ENCODE data around the gene RAC2.

The RAC2 gene

GRCh38 chr22:37249986-37250385, 5.9 kb upstream of the RAC2 start:
- DNase-seq (ENCODE audit: low read depth in 2 of 2): no peak
- TF ChIP-seq CTCF (IDR thresholded peaks at IDR 0.05; ENCODE audit: low read depth, low read length): no peak
- no peak overlapping the region for H3K4me3 ChIP-seq (replicated peaks in 1 of 2; ENCODE audit: low read depth in 2 of 2, low read length in 2 of 2)

DNA sequence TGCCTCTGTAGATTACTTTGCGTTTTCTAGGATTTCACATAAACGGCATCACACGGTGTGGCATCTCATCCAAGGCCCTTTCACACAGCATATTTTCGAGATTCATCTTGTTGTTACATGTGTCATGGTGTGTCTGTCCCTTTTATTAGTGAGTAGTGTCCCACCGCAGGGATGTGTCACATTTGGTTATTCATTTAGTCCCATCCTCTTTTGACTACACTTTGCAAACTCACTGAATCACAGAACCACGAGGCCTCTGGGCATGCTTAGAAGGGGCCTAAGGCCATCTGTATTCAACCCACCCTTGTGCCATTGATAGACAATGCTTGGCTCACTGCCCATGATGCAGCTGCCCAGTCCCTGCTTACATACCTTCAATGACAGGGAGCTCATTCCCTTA, 4.2 kb upstream of the RAC2 start:
- TF ChIP-seq CTCF (IDR thresholded peaks at IDR 0.05; ENCODE audit: low read depth, low read length): no peak
- no peak overlapping the region for H3K4me3 ChIP-seq (replicated peaks in 1 of 2; ENCODE audit: low read depth in 2 of 2, low read length in 2 of 2)
- DNase-seq (ENCODE audit: low read depth in 2 of 2): no peak

DNA sequence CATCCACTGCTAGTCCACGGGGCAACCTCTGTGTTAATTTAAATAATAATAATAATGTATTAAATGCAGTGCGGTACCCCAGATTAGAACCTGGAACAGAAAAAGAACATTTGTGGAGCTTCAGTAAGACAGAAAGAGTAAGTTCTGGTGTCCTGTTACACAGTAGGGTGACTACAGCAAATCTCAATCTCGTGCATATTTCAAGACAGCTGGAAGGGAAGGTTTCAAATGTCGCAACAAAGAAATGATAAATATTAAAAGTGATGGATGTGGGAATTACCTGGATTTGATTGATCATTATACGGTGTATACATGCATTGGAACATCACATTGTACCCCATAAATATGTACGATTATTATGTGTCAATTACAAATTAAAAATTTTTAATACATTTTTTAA, 1.7 kb upstream of the RAC2 start:
- no peak for TF ChIP-seq CTCF (IDR thresholded peaks at IDR 0.05; ENCODE audit: low read depth, low read length)
- no peak overlapping the region for H3K4me3 ChIP-seq (replicated peaks in 1 of 2; ENCODE audit: low read depth in 2 of 2, low read length in 2 of 2)
- DNase-seq (ENCODE audit: low read depth in 2 of 2): no peak

DNA sequence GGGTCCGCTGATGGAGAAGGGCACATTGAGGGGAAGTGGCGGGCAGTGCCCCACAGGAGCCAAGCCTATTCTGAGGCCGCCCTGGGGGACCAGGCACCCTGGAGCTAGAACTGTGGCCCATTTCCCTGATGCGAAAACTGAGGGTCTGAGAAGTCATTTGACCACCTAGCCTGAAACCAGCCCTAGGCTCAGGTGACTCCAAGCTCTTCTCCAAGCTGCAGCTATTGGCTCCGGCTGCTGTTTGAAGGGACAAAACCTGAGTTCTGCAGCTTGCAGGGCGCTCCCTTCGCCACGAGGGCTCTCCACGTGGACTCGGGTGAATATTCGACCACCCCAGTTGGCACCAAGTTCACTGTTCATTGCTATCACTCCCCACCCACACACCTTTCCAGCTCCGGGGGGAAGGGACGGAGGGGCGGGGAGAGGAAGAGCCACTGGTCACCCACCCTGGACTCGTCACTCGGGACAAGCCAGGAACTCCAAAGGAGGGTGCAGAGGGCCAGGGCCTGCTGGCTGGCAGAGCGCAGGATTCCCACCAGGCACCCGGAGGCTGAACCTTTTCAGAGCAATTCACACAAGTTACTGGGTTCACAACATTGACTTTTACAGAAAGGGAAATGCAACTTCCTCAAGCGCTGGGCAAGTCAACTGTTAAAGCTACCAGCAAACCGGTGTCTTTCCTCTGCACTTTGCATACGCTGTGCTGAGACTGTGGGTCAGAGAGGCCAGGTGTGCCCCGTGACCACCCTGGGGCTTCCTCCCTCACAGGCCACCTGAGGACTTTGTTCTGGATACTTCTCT, 1.1 kb upstream of the RAC2 start:
- no peak for TF ChIP-seq CTCF (IDR thresholded peaks at IDR 0.05; ENCODE audit: low read depth, low read length)
- H3K4me3 ChIP-seq (replicated peaks in 1 of 2; ENCODE audit: low read depth in 2 of 2, low read length in 2 of 2): no peak overlapping the region

GRCh38 chr22:37243402-37244113, 511 bp downstream of the RAC2 start:
- peak overlapping the region; percentile 58 to 71 for H3K4me3 ChIP-seq (replicated peaks in 1 of 2; ENCODE audit: low read depth in 2 of 2, low read length in 2 of 2)
- DNase-seq (ENCODE audit: low read depth in 2 of 2): no peak
- no peak for TF ChIP-seq CTCF (IDR thresholded peaks at IDR 0.05; ENCODE audit: low read depth, low read length)

More for the DNA sequence above, 1.1 kb upstream of the RAC2 start:
- DNase-seq (ENCODE audit: low read depth in 2 of 2): no peak

DNA sequence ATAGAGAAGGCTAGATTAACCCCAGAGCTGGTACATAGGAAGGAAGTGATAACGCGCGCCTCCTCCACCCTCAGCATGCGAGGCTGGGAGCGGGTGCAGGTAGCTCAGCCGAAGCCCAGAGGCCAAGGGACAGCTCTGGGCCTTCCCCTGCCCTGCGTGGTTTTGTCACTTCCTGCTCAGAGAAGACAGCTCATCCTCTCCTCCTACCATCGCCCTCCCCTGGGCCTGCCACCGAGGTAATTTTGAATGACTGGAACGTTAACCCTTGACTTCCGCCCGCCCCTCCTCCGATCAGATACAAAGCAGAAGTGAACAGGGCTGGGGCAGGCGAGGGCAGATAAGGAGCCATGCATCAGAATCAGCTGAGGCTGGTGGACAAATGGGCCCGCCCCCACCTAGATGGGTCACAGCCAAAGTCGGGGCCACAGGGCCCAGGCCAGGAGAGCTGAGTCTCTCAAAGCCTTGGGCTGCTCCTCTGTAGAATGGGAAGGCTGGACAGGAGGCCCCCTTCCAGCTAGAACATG, 1.6 kb downstream of the RAC2 start:
- H3K4me3 ChIP-seq (replicated peaks in 1 of 2; ENCODE audit: low read depth in 2 of 2, low read length in 2 of 2): peak overlapping the region; percentile 5 to 71
- TF ChIP-seq CTCF (IDR thresholded peaks at IDR 0.05; ENCODE audit: low read depth, low read length): no peak
- peak; percentile 26 to 61 for DNase-seq (ENCODE audit: low read depth in 2 of 2)
